ENCODE results near the gene RSPRY1.
"Not testable (repeated sequence)": the region's sequence is repeated elsewhere in the genome, so short reads cannot be mapped to it uniquely, and the experiment has no call there.

The RSPRY1 gene

DNA sequence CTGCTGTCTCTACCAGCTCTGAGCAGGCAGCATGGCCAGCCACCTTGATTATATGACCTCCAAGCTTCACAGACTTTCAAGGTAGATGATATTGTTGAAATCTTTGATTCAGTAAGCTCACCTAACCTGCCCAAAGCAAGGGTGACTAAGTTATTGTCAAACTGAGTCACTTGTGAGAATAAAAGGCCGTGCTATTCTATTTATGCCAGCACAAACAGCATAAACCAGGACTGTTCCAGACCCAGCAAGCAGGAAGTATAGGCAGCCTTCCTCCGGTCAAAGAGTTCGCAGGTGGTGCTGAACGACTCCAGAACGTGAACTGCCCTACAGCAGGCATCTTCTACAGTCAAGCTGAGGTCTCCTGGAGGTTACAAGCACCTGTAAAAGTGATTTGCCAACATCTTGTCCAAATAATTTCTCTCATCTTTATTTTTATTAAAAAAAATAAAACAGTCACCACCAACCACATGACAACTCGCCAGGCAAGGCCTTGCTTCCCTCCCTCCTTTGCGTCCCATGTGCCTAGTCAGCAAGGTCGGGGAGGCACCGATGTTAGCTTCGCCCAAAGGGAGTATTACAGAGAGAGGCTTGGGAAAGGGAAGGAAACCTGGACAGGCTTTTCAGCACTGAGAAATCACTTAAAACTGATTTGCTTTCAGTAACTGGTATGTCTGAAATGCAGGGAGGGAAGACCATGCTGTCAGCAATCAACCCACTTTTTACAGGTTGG lies 69.7 kb downstream of the RSPRY1 start:
- no peak for DNase-seq (ENCODE audit: low read depth)

DNA sequence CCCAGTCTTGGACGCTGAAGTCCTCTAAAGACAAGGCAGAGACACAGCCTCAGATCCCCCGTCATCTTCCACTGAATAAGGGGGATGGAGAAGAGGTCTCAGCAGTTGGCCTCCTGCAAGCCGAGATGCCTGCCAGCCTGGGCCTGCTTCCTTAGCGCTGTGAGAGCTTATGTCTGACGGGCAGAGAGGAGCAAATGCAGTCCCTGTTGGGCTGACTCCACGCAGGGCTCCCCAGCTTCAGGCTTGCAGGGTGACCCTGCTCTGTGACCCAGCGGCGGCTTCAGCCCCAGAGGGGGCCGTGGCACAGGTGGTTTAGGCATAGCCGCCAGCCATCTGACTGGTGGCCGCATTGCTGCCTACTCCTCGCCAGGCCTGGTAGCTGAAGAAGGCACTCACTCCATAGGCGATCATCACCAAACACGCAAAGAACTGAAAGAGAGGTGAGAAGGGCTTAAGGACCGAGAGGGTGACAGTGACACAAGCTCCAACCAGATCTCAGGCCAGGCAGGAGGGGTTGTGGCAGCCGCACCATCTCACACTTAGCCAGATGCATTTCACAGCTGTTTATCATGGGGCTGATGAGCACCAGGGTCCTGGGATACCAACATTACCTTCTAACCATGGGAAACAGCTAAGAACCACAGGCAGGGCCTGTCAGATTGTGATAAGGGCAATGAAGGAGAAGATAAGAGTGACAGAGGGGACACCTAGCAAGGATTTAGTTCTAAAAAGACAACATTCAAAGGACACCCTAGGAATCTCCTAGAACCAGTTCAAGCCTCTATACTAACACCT lies 70.7 kb downstream of the RSPRY1 start:
- DNase-seq (ENCODE audit: low read depth), result no peak

DNA sequence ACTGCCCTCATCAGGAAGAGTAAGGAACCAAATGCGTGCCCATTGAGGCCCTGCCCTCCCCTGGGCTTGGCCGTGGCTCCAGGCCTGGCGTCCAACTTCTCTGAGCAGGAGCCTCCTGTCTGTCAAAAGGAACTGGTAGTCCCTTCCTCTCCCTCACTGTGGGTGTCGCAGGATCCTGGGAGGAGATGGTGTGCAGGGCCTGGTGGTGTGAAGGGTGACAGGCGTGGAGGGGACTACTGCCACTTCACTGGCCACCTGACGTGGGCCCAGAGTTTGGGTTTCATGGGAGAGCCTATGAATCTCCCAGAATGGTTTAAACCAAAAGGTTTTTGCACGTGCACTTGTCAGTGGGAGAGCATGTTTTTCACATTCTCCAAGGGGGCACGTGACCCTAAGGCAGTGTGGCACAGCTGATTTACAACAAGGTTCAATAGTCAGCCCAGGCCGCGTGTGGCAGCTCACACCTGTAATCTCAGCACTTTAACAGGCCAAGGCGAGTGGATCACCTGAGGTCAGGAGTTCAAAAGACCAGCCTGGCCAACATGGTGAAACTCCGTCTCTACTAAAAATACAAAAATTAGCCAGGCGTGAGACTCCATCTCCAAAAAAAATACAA lies 71.4 kb downstream of the RSPRY1 start:
- no peak for DNase-seq (ENCODE audit: low read depth)

DNA sequence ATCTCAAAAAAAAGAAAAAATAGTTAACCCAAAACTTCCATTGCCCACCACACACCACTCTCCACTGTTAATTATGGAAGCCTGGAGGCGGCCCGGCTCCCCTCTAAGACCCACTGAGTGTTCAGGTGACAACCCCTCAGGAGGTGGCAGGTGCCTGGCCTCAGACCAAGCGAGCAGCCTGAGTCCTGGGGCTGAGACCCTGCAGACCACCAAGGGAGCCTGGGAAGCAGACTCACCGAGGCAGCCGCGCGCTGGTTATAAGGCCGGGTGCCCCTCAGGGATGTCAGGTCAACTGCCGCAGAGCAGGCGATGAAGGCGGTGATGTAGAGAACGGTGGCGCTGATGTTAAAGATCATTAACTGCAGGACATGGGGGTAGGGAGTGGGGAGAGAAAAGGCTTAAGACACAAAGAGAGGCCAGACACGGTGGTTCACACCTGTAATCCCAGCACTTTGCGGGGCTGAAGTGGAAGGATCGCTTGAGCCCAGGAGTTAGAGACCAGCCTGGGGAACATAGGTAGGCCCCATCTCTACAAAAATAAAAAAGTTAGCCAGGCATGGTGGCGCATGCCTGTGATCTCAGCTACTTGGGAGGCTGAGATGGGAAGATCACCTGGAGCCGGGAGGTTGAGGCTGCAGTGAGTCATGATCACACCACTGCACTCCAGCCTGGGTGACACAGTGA lies 72.2 kb downstream of the RSPRY1 start:
- no peak for DNase-seq (ENCODE audit: low read depth)

DNA sequence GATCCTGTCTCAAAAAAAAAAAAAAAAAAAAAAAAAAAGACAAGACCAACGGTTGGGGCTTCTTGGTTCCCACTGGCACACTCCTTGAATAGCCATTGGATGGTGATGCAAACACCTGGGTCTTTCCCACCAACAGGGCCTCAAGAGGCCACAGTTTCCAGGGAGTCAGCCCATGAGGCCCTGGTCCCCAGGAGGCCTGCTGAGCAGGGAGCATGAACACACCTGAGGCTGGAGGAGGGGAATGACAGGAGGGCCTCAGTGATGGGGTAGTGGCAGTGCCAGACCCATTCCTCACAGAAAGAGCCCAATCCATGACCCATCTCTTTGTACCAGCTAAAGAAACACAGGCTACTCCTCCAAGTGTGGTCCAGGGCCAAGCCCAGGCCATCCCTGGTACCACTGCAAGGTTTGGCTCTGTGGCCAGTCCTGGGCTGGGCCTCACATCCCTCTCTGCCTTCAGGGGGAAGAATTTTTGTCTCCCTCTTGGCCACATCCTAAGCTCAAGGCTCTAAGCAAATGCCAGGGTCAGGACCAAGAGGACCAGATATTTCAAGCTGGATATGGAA lies 72.9 kb downstream of the RSPRY1 start:
- DNase-seq (ENCODE audit: low read depth), result no peak

DNA sequence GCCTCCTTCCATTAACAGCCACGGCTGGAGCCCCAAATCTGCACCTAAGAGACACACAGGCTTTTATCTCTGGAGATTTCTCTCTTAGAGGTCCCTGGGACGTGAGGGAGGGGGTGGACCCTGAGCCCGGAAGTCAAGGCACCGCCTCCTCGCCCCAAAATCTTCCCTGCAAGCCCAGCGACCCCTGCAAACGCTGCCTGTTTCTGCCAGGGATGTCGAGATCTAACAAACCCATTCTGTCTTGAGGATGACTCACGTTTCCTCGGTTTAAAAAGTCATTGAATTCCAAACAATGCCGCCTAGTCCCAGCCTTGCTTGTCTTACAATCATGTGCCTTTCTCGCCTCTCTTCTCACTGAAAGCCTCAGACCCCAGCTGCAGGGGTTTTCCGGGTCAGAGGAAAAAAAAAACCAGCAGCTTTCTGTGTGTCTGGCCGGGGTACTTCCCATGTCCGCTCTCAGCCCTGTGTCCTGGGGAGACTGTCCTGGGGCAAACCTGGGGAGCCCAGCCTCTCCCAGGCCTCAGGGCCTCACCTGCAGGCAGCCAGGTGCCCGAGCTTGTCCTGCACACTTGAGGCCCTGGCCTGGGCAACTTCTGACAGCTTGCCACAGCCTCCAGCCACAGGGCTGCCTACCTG lies 74.3 kb downstream of the RSPRY1 start:
- no peak for DNase-seq (ENCODE audit: low read depth)

DNA sequence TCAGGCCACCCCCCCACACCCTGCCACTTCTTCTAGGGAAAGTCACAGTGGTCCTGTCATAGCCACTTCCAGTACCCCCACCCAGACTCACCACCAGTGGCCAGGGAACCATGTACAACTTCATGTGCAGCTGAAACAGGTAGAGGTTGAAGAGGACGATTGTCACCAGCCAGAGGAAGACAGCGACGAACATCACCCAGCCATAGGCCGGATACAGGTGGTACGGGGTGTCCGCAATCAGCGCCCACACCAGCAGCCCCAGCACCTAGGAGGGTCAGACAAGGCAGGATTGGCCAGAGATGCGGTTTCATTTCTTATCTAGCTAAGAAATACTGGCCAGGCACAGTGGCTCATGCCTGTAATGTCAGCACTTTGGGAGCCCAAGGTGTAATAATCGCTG lies 75.7 kb downstream of the RSPRY1 start:
- DNase-seq (ENCODE audit: low read depth), result no peak

DNA sequence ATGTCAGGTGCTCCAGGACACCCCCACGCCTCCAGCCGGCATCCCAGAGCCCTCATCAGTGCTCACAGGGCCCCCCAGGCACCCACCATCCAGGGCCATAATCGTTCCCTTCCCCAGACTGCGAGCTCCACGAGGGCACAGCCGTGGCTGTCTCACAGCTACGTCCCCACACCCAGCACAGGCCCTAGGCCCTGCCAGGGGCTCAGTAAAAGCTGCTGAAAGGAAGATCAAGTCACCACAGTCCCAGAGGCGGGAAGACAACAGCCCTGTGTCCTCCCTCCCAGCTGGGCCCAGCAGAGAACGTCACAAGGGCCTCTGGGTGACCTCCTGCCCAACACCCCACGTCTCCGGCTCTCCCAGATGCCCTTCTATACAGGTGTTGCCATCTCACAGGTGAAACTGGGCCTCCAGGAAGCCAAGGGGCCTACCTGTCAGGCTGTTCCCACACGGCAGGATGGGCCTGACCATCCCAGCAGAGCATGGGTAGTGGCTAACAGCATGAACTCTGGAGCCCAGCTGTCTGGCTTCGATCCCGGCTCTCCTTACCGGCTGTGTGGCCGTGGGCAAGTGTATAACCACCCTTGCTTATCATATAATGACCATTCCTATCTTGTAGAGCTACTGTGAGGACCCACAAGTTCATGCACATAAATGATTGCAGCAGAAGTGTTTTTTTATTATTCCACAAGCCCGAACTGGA lies 76.9 kb downstream of the RSPRY1 start:
- DNase-seq (ENCODE audit: low read depth), result no peak

DNA sequence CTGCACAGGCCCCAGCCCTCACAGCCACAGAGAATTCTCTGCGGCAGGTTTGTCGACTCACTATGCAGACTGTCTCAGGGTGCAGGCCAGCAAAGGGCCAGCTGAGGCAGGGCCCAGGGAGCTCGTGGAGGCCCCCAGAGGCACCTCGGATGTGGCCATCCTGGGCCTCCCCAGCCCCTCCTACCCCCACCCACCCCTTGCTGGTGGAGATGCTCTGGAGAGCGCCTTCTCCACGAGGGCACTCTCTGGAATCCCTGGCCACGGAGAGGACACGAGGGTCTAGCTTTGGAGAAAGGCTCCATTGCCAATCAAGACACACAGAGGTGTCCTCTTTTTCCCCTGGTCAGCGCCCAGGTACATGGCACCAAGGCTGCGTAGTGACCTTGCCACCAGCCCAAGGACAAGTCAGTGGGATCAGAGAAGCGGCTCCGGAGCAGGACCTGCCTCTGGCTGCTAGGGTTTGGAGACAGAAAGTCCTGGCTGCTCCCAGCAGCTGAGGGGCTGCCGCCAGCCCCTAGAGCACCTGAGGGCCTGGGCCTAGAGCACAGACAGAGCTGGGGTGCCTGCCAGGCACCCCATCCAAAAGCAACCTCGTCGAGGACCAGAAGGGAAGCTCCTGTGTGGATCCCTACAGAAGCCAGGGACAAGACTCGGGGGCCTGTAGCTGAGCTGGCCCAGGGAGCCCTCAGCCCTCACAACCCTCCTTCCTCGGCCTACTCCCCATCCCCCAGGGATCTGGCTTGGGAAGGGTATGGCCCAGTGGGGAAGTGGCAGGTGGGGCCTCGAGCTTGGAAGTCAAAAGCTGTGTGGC lies 77.6 kb downstream of the RSPRY1 start:
- no peak for DNase-seq (ENCODE audit: low read depth)

DNA sequence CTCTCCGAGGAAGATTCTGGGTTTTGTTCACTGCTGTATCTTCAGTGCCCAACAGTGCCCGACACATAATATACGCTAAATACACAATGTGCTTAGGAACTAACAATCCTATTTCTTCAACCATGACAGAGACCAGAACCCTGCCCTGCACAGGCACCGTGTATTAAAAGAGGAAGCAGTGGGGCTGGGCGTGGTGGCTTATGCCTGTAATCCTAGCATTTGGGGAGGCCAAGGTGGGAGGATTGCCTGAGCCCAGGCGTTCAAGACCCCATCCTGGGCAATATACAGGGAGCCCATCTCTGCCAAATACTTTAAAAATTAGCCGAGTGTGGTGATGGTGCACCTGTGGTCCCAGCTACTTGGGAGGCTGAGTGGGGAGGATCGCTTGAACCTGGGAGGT lies 78.3 kb downstream of the RSPRY1 start:
- DNase-seq (ENCODE audit: low read depth), result no peak

DNA sequence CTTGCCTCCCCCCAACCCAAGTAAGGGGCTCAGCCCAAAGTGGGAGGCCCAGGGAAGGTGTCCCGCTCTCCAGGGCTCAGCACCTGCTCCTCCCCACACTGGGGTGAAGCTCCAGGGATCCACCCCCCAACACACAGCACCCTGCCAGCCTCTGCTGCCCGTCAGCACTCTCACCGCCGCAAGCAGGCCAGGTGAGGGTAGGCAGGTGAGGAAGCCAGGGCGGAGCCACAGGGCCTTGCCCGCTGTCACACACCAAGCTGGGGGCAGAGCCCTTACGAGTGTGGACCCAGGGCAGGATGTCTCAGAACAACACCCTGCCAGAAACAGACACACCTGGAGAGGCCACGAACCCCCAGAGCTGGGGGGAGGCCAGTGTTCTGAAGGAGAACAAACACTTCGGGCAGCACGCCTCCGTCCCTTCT lies 78.8 kb downstream of the RSPRY1 start:
- DNase-seq (ENCODE audit: low read depth), result no peak

DNA sequence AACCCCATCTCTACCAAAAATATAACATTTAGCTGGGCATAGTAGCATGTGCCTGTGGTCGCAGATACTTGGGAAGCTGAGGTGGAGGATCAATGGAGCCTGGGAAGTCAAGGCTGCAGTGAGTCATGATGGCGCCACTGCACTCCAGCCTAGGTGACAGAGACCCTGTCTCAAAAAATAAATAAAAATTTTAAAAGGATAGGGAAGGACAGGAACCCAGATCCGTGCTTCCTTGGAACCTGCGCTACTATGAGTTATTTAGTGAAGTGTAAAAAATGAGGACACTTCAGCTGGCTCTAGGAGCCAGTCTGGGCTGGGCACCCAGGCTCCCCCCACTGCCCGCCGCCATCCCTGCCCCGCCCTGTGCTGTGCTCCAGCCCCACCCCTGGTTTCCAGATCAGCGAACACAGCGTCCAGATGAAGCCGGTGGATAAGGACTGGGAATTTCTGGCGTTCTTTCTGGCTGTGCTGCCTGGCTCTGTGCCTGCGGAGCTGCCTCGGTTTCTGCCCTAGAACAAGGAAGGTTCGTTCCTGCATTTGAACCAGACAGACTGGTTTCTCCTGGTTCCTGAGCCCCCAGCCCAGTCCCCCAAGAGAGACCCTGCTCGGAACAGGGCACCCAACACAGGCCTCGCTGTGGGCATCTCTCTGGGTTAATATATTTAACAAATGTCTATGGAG lies 79.9 kb downstream of the RSPRY1 start:
- DNase-seq (ENCODE audit: low read depth), result no peak

DNA sequence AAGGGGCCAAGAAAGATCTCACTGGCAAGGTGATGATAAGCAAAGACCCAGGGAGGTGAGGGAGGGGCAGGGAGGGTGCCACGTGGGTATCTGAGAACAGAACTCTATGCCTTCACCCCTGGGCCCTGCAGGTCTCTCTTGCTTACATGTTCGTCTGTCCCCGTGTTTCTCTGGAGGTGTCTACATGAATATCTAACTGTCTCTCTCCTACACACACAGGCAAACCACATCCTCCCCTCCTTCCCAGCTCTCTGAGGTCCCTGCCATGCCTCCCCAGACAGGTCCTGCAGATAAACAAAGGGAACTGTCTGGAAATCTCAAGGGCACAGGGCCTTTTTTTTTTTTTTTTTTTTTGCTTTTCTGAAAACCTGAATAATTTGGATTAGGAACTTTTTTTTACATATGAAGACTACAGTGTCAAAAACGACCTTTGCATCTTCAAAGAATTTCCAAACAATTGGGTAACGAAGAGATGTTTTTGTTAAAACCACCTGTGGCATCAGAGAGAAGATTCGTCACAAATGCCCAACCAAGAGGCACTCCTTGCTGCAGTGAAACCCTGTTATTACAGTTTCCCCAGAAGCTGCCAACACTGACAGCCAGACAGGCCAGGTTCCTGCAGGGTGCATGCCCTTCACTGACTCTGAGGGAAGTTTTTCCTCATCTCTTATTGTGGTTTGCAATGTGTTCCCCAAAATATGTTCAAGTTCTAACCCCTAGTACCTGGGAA lies 80.6 kb downstream of the RSPRY1 start:
- DNase-seq (ENCODE audit: low read depth), result no peak

DNA sequence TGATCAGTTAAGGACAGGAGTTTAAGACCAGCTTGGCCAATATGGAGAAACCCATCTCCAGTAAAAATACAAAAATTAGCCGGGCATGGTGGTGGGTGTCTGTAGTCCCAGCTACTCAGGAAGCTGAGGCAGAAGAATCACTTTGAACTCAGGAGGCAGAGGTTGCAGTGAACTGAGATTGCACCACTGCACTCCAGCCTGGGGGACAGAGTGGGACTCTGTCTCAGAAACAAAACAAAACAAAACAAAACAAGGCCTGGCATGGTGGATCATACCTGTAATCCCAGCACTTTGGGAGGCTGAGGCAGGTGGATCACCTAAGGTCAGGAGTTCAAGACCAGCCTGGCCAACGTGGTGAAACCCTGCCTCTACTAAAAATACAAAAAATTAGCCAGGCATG lies 81.2 kb downstream of the RSPRY1 start:
- not testable (repeated sequence) for DNase-seq (ENCODE audit: low read depth)

DNA sequence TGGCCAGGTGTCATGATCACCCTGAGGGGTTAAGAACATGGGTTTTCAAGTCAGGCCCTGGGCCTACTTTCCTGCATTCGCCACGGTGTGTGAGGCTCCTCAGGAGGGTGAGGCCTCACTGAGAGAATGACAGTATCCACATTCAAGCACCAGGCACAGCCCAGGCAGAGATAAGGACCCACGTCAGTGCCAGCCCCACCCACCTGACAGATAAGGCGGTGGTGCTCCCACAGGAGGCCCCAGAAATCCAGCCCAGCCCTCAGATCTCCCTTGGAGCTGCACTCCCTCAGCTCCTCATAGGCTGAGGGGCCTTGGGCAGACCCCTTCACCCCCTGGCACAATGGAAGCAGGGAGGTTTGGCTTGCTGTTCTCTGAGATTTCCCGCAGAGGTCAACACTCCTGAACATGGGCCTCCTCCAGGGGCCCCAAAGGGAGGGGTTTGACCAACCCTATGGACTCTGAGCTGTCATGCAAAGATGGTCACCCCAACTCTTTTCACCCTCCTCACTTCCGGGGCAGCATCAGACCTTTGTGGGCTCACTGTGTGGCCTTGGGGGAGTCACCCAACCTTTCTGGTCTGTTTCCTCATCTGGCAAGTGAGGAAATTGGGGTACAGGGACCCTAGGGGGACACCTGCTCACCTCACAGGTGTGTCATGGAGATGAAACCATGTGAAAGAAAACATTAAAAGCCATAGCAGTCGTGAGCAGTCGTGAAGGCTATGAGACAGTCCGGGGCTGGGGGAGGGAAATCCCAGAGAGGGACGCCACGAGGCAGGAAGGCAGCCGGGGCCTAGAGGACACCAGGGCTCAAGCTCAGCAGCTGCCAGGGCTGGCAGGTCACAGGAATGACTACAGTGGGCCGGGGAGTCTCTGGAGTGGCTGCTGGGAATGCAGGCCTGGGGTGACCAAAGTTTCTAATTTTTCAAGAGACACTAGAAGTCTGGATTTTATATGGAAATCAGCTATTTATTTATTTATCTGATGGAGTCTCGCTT lies 83.0 kb downstream of the RSPRY1 start:
- no peak for DNase-seq (ENCODE audit: low read depth)

DNA sequence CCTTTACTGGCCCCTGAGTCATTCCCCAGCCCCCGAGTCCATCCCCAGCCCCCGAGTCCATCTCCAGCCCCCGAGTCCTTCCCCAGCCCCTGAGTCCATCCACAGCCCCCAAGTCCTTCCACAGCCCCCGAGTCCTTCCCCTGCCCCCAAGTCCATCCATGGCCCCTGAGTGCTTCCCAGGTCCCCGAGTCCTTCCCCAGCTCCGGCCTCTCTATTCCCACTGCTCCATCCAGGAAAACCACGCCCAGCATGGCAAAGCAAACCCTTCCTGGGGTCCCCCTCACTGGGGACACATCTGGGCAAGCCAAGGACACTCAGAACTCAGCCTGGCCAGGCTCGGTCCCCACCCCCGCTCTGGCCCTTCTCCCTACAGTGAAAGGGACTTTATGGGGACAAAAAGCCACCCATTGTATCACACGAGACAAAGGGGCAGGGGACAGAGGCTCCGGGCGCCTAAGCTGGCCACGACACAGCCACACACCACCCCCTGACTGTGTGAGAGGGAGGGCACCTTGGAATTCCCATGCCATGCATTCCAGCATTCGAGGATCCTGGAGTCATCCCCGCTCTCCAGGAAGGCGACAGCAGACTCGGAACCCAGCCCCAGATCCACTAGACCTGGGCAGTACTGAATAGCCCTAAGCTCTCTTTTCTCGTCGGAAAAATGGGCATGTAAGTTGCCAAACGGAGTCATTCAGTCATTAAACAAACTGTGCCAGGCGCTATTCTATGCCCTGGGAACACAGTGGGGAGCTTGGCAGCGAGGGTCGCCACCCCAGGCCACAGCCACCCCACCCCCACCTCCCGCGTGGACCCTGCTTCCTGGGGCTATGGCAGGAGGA lies 84.3 kb downstream of the RSPRY1 start:
- DNase-seq (ENCODE audit: low read depth), result no peak

DNA sequence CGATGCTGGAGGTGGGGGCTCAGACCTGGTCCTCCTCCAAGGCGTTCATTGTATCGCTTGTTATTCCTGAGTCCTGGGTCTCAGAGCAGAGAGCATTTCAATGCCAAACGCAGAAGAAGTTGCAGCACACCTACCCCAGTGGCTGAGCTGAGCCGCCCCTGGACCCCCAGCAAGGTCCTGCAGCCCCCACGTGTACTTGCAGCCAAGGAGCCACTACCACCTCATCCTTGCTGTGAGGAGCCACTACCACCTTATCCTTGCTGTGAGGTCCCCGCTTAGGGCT lies 84.9 kb downstream of the RSPRY1 start:
- DNase-seq (ENCODE audit: low read depth), result no peak
